Stimulated activated CD4-positive, alpha-beta T cell treated with anti-CD3 and anti-CD28 coated beads, Interleukin-1b, Interleukin-23, amount 100 ng/mL, for 24 hours (primary cell): ENCODE data around the gene APOE.
"Not testable (repeated sequence)": the region's sequence is repeated elsewhere in the genome, so short reads cannot be mapped to it uniquely, and the experiment has no call there.

Experiments
- DNase-seq, 4 experiments: peaks; one replicate each; pipeline ENCODE4 v3.0.0-alpha.2; 2020; ENCODE audit warnings: low read depth in 4 of 4, low spot score in 1 of 4

The APOE gene

DNA sequence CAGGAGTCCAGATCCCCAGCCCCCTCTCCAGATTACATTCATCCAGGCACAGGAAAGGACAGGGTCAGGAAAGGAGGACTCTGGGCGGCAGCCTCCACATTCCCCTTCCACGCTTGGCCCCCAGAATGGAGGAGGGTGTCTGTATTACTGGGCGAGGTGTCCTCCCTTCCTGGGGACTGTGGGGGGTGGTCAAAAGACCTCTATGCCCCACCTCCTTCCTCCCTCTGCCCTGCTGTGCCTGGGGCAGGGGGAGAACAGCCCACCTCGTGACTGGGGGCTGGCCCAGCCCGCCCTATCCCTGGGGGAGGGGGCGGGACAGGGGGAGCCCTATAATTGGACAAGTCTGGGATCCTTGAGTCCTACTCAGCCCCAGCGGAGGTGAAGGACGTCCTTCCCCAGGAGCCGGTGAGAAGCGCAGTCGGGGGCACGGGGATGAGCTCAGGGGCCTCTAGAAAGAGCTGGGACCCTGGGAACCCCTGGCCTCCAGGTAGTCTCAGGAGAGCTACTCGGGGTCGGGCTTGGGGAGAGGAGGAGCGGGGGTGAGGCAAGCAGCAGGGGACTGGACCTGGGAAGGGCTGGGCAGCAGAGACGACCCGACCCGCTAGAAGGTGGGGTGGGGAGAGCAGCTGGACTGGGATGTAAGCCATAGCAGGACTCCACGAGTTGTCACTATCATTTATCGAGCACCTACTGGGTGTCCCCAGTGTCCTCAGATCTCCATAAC lies at the start of gene APOE:
TSS of gene APOE (plus strand) at position 360 of the 724 bp plus-strand sequence. CDS start 829 bp downstream, outside the sequence.
- no peak for DNase-seq

- DNase-seq = no peak
Observed at GRCh38 chr19:44856421-44857083, 49.0 kb upstream of the APOE start.

DNA sequence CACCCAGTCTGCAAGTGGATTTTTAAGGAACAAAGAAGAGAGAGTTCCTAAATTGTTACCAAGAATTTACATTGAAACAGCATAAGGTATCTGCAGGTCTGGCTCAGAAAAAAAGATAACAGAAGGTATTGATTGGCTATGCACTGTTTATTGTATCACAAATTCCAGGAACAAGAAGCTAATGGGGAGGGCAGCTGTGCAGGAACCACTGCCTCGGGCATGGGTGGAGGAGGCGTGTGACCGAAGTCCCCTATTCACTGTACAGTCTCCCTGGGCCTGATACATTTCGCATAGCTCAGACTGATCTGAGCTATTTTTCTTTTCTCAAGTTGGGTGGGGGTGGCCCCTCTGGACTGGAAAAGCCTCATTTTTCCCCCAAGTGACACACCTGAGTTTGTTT lies 47.8 kb upstream of the APOE start:
- no peak for DNase-seq

DNA sequence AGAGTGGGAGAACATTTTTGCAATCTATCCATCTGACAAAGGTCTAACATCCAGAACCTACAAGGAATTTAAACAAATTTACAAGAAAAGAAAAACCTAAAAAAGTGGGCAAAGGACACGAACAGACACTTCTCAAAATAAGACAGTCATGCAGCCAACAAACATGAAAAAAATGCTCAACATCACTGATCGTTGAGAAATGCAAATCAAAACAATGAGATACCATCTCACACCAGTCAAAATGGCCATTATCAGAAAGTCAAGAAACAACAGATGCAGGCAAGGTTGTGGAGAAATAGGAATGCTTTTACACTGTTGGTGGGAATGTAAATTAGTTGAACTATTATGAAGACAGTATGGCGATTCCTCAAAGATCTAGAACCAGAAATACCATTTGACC lies 44.0 kb upstream of the APOE start:
- not testable (repeated sequence) for DNase-seq

DNA sequence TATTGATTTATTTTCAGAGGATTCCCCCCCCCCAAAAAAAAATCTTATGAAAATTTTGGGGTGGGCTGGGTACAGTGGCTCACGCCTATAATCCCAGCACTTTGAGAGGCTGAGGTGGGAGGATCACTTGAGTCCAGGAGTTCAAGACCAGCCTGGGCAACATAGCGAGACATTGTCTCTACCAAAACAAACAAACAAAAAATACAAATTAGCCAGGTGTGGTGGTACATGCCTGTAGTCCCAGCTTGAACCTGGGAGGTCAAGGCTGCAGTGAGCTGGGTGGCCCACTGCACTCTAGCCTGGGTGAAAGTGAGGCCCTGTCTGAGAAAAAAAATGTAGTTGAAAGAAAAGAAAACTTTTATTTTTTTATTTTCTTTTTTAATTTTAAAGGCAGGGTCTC lies 41.6 kb upstream of the APOE start:
- DNase-seq = no peak

- DNase-seq = no peak
Observed at GRCh38 chr19:44865196-44865767, 40.3 kb upstream of the APOE start.

- no peak for DNase-seq
Observed at GRCh38 chr19:44866664-44867063, 38.9 kb upstream of the APOE start.

DNA sequence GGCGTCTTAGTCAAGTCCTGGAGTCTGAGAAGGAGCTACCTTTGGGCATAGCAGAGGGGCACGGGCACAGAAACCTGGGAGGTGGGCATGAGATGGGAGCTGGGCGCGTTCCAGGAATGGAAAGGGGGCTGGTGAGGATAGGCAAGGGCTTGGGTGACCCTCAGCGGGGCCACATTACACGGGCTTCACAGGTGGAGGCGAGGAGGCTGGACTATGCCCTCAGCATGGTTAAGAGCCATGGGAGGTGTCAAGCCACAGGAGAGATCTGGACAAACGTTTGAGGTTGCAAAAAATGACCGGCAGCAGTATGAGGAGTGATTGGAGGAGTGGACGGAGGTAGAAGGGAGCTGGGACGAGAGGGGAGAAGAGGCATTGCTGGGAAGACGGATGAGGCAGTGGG lies 38.0 kb upstream of the APOE start:
- DNase-seq = no peak

GRCh38 chr19:44869733-44870470 lies 35.7 kb upstream of the APOE start:
- no peak for DNase-seq

DNA sequence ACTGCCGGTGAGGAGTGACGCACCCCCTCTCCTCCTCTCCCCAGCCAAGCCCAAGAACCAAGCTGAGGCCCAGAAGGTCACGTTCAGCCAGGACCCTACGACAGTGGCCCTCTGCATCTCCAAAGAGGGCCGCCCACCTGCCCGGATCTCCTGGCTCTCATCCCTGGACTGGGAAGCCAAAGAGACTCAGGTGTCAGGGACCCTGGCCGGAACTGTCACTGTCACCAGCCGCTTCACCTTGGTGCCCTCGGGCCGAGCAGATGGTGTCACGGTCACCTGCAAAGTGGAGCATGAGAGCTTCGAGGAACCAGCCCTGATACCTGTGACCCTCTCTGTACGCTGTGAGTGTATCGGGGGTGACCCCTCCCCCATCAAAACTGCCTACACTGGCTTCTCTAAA lies 33.8 kb upstream of the APOE start:
- no peak for DNase-seq

GRCh38 chr19:44872661-44873060 lies 32.9 kb upstream of the APOE start:
- no peak for DNase-seq

DNA sequence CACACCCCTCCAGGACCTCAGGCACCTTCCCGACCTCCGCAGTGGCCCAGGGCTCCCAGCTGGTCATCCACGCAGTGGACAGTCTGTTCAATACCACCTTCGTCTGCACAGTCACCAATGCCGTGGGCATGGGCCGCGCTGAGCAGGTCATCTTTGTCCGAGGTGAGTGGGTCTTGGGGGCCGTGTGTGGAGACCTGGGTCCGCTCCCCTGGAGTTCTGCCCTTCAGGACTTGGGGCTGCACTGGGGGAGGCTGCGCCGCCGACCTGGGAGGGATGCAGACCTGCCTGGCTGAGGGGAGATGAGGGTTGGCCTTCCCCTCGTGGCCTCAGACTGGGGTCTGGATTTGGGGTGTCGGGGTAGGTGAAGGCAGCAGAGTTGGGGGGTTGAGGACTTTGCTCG lies 31.3 kb upstream of the APOE start:
- no peak for DNase-seq

DNA sequence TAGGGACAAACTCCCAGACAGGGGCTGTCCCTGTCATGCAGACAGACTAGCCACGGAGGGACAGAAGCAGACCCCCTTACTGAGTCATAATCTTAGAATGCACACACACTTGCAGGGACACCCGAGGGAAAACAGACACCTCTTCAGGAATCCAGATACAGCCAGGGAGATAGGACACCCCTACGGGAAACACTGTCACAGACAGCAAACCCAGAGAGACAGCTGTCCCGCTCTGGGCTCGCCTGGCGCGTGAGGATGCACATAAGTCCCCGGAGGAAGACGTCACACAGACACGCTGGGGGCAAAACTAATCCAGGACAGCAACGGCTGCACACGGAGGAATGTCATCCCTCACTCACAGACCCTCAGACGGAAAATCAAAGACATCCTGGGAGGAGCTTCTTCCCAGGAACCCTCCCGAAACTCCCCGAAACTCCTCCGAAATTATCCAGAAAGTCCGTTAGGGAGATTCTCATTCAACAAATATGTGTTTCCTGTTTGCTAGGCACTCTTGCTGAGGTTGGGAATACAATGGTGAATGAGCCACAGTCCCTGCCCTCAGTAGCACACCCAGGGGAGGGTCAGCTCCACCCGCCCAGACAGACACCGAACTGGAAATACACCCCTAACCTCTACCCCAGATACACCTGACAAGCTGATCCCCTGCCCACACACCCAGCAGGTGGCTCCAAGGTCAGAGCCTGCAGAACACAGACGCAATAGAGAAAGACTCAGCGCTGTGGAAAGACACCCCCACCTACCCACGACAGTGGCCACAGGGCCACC lies 29.7 kb upstream of the APOE start:
- no peak for DNase-seq

DNA sequence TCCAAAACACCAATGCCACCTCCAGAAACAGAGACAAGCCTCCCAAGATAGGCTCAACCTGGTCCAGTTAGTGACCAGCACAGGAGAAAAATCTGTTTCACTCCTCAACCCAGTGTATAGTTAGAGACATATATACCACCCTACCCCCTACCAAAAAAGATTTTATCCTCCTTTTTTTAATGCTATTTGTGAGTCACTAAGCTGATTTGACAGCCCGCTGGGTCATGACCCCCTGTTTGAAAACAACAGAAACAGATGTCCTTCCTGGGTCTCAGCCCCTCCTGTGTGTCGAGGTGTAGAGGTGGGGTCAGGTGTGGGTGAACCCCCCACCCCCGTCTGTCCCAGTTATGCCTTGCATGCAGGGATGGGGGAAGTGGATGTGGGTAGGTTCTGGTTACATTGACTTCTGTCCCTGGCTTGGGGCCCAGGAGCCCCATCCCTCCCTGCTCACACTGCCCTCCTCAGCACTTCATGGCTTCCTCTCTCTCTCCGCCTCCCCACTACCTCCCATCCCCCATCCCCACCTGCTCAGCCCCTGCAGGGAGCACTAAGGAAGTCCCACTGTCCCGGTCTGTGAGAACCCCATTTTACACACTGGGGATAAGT lies 28.6 kb upstream of the APOE start:
- DNase-seq = no peak

GRCh38 chr19:44878120-44878865 lies 27.3 kb upstream of the APOE start:
- no peak for DNase-seq

- DNase-seq = no peak
Observed at GRCh38 chr19:44879309-44880065, 26.1 kb upstream of the APOE start.

DNA sequence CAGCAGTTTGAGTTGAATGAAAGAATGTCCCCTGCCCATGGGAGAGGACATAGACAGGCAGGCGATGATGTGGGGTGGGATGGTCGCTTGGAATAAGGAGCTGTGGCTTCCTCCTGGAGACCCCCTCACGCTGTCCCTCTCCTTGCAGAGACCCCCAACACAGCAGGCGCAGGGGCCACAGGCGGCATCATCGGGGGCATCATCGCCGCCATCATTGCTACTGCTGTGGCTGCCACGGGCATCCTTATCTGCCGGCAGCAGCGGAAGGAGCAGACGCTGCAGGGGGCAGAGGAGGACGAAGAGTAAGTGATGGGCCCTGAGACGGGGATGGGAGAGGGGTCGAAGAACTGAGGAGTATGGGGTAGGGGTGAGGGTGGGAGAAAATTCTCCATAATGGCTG lies 23.5 kb upstream of the APOE start:
- no peak for DNase-seq

DNA sequence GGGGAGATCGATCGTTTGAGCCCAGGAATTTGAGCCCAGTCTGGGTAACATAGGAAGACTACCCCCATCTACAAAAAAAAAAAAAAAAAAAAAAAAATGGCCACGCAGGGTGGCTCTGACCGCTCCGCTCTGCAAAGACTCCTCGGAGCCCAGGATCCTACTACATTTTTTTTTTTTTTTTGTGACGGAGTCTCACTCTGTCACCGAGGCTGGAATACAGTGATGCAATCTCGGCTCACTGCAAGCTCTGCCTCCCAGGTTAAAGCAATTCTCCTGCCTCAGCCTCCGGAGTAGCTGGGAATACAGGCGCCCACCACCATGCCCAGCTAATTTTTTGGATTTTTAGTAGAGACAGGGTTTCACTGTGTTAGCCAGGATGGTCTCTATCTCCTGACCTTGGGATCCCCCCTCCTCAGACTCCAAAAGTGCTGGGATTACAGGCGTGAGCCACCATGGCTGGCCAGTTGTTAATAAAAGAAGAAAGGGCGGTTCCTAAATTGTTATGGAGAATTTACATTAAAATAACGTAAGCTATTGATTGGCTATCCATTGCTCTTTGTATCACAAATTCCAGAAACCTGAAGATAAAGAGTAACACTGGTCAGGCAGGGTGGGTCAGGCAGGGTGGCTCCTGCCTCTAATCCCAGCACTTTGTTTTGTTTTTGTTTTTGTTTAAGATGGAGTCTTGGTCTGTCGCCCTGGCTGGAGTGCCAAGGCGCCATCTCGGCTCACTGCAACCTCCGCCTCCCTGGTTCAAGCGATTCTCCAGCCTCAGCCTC lies 22.8 kb upstream of the APOE start:
- not testable (repeated sequence) for DNase-seq
